DMS153 treated with DMSO at 0.1 percent for 48 hours (cell line): ENCODE results near the gene RHOBTB3.
"Not testable (repeated sequence)": the region's sequence is repeated elsewhere in the genome, so short reads cannot be mapped to it uniquely, and the experiment has no call there.

ENCODE experiments used
- DNase-seq: peaks from one replicate; lab custom pipeline; 2025; ENCODE audit not compliant: unreplicated experiment; lab: John Stamatoyannopoulos, UW

RHOBTB3 gene

DNA sequence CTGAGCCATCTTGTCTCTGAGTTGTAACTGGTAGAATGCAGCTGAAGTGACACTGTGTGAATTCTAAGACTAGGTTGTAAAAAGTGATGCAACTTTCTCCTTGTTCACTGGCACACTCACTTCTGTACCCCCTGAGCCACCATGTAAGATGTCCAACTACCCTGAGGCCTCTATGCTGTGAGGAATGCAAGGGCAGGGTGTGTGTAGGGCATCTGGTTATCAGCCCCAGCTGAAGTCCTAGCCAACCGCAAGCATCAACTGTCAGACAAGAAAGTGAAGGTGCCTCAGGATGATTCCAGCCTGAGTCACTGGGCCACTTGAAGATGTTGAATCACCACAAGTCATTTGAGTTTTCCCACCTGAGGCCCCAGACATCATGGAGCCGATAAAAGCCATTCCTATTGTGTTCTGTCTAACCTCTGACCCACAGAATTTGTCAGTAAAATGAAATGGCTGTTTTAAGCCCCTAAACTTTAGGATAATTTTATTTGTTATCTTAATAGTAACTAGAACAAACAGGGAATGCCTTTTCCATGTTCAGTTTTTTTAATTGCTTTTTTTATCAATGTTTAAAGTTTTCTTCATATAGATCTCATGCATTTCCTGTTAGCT is 18.7 kb upstream of the RHOBTB3 start:
- DNase-seq: no peak

DNA sequence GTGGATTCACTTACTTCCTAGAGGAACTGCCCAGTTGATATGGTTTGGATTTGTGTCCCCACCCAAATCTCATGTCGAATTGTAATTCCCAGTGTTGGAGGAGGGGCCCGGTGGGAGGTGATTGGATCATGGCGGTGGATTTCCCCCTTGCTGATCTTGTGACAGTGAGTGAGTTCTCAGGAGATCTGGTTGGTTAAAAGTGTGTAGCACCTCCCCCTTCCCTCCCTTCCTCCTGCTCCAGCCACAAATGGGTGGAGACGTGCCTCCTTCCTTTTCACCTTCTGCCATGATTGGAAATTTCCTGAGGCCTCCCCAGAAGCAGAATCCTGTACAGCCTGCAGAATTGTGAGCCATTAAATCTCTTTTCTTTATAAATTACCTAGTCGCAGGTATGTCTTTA is 17.9 kb upstream of the RHOBTB3 start:
- not testable (repeated sequence) for DNase-seq

DNA sequence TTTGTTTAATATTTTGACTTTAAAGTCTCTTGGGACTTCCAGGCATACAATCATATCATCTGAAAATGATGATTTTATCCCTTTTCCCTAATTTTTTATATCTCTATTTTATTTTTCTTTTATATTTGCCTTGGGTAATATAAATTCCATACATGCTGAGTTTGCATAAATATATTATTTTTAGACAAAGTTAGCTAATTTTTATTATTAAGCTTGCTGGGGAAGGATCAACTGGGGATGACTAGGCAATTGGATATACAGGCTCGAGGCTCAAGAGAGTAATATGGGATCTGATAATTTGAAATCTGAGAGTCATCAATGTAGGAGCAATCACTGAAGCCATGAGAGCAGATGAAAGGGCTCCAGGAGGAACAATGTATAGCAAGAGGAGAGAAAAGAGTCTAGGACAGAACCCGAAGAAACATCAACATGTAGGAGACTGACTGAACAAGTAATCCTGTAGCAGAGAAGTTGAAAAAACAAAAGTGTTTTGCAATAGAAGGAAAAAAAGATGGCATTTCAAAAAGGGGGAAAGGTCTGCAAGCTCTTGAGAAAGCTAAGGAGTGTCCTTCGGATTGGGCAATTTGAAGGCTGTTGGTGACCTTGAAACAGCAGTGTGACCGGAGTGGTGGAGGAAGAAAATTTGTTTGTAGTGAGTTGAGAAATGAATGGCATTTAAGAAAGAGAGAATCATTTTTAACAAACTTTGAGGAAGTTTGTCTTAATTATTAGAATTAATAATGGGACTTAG is 17.0 kb upstream of the RHOBTB3 start:
- no peak for DNase-seq

DNA sequence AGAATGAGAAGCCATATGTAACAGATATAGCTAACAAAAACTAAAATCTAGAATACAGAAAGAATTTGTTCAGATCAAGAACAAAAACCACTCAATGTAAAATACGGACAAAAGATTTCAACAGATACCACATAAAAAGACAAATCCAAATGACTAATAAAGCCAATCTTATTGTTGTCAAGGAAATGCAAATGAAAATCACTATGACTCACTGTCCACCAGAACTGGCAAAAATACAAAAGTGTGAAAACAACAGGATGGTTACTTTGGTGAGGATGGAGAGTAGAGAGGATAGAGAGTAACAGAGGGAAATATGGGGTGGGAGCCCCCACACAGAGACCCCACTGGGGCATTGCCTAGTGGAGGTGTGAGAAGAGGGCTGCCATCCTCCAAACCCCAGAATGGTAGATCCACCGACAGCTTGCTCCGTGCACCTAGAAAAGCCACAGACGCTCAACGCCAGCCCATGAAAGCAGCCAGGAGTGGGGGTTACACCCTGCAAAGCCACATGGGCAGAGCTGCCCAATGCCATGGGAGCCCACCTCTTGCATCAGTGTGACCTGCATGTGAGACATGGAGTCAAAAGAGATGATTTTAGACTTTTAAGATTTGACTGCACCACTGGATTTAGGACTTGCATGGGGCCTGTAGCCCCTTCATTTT is 15.2 kb upstream of the RHOBTB3 start:
- no peak for DNase-seq

DNA sequence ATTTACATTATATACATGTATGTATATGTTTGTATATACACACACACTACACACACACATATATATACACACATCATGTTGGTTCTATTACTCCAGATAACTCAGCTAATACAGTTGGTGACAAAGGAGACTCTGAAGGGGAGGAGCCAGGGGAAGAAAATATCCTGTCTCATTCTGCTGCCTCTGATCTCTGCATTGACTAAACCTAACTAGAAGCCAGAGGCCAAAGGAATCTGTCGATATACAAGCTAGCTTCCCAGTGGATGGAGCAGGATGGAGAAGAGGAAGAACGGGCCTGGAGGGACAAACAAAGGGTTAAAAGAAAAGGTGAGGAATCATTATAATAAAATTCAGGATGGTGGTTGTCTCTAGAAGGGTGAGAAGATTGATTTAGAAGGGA is 13.7 kb upstream of the RHOBTB3 start:
- DNase-seq: no peak

DNA sequence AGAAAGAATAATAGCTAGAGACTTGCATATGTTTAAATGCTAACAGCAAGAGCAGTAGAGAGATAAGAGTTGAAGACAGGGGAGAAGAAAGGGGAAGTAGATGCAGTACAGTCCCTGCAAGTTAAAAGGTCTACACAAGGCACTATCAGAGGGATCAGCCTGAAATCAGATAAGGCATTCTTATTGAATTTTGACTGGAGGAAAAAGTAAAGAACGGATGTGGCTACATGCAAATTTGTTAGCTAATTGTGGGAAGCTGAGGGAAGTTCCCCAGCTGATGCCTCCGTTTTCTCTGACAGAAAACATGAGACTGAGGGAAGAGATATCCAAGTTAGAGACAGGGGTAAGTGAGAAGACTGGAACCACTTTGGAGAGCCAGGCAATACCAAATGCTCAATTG is 12.9 kb upstream of the RHOBTB3 start:
- no peak for DNase-seq

DNA sequence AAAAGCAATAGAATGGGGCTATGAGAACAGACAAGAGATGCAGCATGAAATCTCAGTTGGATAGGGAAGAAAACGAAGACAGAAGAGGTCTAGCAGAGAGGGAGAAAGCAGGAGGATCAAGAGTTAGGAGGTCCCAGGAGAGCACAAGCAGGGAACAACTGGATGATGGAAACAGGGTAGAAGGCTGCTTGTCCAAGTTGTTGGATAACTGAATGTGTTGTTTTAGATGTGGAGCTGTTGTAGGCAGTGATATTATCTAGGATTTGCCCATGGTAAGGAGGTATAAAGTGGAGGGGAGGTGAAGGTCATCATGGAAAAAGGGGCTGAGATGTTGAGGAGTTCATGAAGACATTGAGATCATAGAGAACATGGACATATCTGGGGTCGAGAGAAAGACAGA is 12.4 kb upstream of the RHOBTB3 start:
- DNase-seq: no peak

DNA sequence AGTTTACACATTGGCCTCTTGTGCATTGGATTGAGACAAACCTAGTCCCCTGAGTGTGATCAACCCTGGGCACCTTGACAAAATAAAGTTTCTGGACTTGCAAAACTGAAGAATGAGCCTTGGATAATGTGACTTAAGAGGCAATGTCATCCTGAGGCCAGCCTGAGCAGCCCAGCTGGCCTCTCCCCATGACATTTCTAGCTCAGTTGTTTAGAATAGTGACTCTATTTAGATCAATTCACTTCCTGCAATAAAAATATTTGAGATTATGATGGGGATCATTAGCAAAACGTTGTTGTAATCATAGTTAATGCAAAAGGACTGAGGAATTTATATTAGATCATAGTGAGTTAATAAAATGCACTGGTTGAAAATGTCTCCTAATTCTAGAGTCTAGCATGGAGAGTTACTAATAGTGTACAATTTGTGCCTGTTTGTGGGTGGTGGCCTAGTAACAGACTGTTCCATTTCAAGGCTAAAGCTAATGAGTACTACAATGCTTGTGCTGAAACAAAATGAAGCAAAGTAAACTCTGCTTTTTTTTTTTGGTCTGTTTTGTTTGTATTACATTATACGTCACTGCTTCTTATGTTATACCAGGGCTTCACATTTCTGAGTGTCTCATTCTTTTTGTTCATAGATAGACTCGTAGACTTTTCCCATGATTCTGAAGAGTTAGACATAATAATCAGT is 10.9 kb upstream of the RHOBTB3 start:
- no peak for DNase-seq

DNA sequence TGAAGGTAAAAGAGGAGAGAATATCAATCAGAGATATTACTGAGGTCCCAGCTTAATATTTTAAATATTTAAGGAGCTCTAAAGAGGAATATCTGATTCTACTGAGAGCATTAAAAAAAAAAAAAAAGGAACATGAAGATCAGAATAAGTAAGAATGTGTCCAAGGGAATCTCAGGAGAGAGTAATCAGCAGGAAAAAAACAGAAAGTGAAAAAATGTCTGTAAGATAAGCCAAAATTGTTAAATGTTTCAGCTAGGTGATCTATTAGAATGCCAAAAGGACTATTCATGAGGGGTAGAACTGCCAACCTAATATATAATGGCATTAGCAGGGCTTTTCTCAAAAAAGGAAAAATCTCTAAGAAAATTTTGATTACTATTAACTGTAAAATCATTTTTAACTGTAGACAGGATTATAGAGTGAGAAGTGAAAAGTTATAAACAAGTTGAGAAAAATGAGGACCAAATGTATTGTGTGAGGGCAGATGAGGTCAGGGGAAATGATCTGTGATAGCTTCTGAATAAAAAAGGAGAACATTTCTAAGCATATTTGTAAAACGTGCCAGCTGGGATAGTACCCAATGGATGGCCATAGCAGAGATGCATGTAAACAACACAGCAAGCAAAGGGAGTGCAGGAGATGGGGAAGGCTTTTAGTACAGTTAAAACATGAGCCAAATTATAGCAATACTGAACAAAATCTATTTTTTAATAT is 9.4 kb upstream of the RHOBTB3 start:
- DNase-seq: no peak

DNA sequence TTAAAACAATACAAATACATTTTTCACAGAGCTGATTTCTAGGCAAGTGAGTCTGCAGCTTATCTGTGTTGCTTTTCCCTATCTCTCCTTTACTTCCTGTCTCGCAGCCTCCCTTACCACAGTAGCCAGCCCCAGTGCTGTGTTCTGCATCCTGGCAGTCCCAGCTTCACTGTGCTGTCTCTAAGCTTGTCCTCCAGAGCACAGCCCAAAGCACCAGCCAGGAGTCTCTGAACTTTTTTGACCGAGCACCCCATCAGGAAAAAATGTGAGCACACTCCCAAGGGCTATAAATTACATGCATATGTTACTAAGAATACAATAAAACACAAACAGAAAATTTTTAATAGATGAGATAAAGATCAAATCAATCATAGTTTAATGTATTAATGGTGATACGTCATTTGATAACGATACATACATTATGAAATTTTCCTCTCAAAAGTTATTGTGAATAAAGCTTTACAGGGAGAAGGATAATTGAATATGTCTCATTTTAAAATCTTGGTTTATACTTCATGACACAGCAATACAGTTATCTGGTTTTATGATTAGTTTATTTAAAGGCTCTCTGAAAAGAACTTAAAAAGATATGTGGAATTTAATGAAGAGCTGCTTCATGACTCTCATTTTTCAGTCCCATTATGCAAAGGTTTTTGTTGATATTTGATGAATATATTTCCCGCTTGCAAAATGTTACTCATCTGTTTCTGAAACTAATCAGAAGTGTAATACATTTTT is 7.3 kb upstream of the RHOBTB3 start:
- no peak for DNase-seq

DNA sequence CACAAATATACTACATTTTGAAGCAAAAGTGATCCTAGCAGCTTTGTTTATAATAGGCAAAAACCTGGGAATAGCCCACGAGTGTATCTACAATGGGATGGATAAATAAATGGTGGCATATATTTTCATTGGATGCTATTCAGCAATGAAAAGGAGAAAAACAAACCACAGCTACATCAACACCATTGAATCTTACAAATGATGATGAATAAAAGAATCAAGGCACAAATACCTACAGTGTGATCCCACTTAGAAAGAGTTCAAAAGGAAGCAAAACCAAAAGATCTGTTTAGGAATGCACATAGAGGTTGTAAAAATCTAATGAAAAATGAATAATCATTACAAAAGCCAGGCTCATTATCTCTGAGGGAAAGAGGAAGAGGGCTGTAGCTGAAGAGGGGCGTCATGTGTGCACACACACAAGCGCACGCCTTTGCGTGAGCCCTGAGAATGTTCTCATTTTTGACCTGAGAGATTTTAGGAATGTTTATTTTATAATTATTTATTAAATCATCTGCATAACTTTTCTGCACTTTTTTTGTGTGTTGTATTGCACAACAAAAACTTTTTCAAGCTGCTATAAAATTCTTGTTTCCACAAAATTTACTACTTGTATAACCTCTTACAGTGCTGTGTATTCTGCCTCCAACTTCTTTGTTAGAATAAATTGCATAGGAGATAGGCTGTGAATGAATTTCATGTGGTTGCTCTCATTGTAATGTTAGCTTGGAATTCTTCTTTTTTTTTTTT is 5.9 kb upstream of the RHOBTB3 start:
- no peak for DNase-seq

DNA sequence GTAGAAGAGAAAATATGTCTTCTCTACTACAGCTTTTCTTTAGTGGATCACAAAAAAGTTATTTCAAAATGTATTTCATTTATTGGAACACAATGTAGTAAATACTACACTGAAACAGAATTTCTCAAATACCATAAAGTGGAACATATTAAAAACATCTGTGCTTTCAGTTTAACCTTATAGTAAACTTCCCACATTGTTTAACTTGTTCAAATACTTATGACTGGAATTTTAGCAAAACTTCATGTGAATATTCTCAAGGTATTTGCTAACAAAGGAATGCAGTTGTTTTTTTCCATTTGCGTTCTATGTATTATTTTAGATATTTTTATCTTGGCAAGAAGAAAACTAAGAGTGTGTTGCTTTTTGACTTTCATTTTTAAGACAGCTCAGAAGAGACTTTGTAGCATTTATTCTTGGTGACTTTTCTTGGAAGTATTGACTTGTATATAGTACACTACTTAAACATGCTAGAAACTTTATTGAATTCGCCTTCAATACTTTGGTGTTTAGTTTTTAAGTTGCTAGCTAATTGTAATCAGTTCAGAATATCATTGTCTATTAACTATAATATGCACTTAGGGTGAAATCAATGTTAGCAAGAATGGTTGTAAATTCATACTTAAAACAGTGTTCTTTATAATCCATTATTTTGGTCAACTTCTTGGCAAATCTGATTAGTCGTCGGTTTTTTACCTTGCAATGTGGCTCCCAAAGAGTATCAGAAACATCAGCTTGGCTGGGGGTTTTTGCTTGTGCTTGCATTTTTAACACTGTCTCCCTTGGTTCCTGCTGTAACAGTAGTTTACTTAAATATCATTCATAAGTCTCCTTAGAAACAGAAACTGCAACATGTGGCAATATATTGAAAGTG is 5.0 kb upstream of the RHOBTB3 start:
- no peak for DNase-seq

DNA sequence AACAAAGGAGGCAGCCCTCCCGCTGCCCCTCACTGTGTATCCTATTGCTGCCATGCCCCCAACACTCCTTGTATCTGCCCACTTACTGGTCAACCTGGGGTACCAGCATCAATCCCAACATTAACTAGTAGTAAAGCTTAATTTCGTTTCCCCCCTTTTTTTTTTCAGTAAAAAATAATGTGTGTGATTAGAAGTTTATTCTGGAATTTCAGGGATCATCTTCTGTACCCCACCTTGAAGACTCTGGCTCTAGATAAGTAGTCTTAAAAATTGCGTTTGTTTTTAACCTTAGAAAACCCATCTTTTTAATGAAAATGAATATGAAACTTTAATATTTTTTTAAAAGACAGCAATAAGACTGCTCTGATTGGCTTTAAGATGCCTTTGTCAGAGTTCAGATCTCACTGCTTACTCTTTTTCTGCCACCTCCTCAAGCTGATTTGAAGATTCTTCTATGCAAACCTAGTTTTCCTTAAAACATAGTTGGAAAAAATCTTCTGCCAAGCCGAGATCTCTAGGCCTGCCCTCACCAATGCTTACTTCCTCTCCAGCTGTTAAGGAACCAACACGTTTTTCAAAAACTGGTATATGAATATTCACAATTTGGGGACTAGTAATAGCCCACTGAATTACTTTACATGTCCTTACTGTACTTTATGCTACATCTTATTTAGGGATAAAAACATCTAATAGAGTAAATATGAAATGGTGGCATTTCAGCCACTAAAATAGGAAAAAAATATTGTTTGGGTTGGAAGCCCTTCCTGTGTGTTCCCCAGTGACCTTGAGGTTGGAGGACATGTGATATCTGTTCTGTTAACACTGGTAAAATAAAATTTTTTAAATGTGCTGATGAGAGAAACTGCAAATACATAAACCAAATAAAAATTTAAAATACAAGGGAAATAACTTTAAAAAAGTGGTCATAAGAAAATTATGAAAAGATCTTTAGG is 4.0 kb upstream of the RHOBTB3 start:
- DNase-seq: no peak

DNA sequence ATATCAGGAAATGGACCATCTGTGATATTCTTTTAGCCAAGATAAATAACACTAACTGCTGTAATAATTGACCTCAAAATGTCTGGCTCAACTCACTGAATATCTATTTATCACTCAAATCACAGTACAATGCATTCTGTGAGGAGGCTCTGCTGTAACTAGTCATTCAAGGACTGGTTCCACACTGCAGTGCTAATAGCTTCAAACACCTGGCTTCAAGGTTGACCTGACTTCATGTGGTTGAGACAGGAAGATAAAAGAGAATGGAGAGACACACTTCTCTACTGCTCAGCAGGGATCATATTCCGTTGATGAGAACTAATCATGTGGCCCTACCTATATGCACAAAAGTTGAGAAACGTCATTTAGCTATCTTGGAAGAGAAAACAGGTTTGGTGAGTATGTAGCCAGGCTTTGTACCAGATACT is 3.4 kb upstream of the RHOBTB3 start:
- no peak for DNase-seq

DNA sequence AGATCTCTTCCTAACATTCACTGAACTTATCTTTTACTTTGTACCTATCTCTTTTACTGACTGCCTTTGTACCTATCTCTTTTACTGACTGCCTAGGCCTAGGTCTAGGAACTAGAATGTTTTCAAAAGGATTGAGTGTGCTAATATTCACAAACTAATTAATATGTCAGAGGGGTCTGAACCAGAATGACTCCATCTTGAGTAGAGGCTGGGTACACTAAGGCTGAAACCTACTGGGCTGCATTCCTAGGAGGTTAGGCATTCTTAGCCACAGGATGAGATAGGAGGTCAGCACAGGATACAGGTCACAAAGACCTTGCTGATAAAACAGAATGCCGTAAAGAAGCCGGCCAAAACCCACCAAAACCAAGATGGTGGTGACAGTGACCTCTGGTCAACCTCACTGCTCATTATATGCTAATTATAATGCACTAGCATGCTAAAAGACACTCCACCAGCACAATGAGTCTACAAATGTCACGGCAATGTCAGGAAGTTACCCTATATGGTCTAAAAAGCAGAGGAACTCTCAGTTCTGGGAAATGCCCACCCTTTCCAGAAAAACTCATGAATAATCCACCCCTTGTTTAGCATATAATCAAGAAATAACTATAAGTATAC is 2.5 kb upstream of the RHOBTB3 start:
- no peak for DNase-seq

DNA sequence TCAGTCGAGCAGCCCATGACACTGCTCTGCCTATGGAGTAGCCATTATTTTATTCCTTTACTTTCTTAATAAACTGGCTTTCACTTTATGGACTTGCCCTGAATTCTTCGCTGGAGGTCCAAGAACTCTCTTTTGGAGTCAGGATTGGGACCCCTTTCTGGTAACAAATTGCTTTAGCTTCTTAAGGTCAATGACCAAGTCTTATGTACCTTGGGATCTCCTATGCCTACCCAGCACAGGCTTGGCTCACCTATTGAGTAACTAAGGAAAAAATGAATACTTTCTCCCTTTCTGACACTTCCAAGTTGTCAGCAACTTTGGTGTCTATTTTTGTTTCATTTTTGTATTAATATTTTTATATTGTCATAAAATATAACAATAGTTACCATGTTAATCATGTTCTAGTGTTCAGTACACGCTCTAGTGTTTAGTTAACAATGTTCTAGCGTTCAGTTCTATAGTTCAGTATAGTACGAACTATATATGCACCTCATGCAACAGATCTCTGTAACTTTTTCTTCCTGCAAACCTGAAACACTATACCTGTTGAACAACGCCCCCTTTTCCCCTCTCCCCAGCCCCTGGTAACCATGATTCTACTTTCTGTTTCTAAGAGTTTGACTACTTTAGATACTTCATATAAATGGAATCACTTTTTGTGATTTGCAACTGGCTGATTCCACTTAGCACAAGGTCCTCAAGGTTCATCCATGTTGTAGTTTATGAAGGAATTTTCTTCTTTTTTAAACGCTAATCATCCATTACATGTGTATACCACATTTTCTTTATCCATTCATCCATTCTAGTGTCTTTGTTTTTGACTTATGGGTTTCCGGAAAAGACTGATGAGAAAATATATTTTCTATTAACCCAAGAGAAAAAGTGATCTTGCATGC is 1.8 kb upstream of the RHOBTB3 start:
- DNase-seq: no peak
